NOMO-1 treated with dmso at 0.1 percent for 144 hours (cell line): ENCODE measurements around the gene DPM1.

Source experiments
- DNase-seq: peaks from one replicate; lab custom pipeline; 2025; ENCODE audit not compliant: unreplicated experiment; lab: John Stamatoyannopoulos, UW

Gene DPM1

DNA sequence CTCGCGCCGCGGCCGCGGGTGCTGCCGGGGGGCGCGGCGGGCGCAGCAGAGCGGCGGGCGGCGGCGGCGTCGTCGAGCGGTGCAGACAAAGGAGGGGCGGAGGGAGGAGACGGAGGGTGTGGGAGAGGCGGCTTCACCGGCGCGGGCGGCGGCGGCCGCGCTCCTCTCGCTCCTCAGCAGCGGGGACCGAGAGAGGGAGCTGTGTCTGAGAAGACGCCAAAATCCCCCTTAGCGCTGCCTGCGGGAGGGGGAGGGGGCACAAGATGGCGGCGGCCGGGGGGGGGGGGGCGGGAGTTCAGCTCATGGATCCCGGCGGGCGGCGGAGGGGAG, 27.4 kb downstream of the DPM1 start:
- DNase-seq: no peak

DNA sequence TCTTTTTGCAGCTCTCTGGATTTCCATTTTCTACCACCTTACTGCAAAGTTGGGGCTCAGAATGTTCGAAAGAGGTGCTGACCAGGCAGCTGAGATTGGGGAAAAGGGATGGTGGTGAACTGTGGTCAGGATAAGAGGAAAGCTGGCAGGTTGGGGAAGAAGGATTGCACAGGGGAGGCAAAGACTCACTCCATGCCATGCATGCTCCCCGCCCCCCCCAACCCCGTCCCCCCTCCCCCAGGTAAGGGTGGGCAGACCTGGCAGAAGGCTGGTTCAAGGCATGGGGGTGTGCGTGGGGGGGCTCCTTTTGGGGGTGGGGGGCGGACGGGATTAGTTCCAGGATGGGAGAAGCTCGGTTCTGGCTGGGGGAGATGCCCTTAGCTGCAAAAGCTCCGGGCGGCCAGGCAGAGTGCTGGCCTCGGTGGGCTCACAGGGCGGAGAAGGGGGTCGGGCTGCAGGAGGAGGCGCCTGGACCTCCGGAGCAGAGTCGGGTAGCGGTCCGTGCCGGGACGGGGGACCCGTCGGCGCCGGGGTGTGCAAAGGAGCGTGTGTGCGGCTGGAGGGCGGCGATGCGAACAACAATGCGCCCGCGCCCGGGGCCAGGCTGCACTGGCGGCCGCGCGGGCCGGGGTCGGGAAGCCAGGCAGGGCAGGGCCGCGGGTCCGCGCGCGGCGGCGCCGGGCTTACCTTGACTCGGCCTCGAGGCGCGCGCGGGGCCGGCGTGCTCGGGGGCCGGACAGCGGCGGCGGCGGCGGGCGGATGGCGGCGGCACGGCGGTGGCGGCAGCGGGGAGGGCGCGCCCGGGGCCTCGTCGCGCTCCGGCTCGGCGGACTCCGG, 28.0 kb downstream of the DPM1 start:
- DNase-seq: no peak

DNA sequence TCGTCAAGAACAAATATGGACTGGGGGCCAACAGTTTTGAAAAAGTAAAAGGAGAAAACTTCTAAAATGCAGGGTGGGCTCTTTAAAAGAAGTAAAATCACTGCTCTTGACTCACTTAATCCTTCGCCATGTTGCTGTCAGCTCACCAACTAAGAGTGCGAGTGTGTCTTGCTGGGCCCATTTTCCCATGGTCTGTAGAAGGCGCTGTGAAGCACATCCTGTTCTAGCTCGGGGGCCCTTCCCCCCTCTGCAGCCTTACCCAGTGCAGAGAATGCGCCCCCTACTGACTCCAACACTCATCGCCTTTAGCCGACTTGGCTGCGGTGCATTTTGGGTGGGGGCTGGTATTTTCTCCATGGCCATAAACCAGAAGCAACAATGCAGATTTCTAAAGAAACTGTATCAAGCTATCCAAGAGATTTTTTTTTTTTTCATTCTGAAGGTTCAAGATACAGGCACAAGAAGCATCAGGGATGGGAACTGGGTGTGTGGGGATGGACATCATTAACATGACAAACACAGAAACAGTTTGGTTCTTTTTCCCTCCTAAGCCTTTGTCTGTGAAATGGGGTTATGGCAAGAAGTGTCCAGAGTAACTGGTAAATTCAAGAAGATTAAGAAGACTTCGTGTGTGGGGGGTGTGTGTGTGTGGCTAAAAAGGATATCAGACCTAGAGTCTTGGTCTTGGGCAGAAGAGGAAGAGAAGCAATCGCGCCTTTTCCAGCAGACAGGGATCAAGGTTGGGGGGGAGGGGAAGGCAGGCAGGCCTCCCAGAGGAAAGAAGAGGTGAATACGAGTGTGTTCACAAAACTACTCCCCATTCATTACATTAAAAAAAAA, 28.8 kb downstream of the DPM1 start:
- peak; percentile 93 for DNase-seq

DNA sequence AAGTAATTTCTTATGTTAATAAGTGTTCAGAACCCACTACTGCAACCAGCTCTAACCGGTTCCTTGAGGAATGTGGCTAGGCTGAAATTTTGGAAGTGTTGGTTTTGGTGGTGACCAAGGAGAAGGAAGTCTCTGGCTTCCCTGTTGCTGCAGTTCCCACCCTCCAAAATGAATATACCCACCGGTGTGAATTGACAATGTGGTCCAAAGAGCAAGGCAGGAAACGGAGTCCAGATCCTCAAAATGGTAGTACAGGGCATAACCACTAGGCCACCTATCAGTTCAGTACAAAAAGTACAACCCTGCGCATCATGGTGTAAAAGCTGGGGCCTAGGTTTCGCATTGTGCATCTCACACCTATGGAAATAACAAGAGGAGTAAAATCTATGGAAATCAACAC, 29.9 kb downstream of the DPM1 start:
- DNase-seq: no peak

DNA sequence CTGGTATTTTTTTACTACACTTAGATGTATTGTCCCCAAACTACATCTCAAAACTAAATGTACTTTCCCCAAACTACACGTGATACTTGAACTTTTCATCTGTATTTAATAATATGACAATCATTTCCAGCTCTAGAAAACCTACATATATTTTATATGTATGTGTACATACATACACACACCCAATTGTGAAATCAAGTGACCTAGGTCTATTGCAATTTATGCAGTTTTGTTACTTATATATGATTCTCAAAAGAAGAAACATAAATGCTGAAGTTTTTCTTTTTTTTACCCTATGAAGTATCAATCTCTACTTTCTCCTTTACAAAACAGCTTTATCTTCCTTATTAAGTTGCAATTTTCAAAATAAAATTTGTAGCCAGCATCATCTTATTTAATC, 31.8 kb downstream of the DPM1 start:
- no peak for DNase-seq

DNA sequence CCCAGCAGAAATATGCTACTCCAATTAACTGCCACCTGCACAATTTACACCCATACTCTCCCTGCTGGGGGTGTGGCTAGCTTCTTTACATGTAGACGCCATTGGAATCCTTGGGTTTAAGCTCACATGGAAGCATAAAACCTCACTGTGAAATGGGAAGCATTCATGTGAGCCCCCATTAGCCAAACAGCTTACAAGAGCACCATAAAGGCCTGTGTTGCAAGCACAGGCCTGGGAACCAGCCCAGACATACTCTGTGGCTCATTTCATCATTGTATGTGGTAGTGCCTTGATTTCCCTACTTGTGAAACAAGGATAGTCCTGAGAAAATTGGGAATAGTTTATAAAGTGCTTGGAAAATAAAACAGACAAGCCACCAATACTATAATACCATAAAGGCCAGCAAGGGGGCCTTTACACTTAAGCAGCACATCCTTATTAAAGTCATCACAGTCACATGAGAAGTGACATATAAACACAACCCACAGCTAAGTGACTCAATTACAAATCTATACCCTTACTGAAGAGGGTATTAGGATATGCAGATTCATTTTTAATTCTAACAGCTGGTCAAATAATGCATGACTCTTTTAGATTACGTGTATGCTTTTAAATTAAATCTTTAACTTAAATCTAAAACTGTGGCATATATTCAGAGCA, 33.9 kb downstream of the DPM1 start:
- no peak for DNase-seq

DNA sequence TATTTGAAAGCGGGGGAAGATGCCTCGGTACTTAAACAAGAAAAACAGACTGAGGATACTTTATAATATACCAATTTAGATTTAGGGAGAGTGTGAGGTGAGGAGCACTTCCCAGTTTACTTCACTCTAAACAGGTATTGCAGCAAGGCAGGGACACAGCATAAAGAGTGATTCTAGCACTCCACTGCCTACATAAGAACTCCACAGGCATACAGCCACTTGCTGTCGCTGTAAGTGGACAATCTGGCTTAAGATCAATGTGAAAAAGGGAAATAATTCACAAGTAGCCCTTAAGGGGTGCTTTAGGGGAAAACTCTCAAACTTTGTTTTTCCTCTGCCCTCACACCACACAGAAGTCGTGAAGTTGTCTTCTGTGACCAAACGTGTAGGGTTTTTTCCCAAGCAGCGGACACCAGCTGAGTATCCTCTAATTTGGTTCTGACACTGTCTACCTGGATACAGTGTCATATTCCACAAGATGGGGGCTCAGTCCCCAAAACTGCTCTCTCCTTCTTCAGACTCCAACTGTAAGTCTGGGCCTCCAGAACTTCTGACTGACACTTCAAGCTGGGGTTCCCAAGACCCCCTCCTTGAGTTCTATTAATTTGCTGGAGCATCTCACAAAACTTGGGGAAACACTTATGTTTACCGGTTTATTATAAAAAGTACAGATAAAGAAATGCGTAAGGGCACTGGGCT, 36.4 kb downstream of the DPM1 start:
- no peak for DNase-seq

DNA sequence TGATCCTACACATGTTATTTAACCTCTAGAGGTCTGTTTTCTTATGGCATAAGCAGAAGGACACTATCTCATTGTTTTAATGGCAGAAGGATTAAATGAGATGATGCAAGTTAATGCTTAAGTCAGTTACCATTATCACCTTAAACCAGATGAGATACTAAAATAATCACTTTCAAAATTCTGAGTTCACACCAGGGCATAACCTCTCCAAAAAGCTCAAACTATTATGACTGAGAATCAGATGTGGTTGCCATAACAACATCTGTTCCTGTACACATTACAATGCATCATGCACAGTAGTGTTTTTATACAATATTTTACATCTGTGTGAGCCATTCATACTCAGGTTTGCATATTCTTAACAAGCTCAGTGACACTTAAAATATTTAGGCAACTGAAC, 37.3 kb downstream of the DPM1 start:
- DNase-seq: no peak

DNA sequence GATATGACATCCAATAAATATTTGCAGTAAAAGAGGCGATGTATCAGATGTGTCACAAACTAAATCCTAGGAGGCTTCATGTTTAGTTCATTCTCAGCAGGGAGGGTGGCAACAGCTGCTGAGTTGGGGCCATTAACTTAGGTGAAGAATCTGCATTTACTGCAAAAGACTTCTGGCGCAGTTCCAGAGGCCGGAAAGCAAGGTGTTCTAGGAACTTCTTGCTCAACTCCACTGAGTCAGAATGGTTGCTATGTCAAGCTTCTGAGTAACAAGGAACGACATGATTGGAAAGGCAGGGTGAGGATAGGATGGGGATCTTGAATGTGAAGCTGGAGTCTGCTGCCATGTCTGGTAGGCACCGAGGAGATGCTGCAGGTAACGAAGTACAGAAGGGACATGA, 38.8 kb downstream of the DPM1 start:
- no peak for DNase-seq

DNA sequence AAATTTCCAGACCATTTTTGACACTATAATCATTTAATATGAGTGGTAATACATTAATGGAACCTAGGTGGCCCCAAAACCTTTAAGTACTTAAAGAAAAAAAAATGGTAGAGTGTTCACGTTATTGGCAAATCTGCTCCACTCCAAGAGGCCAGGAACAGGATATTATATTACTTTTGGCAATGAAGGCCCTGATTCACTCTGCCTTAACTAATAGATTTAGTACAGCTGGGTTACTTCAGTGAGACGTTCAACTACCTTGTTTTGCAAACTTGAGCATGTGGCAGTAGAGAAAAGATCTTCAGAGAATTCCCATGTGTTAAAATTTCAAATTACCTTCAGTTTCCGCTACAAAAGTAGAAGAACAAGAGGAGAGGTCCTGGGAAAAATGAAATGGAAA, 39.9 kb downstream of the DPM1 start:
- no peak for DNase-seq

DNA sequence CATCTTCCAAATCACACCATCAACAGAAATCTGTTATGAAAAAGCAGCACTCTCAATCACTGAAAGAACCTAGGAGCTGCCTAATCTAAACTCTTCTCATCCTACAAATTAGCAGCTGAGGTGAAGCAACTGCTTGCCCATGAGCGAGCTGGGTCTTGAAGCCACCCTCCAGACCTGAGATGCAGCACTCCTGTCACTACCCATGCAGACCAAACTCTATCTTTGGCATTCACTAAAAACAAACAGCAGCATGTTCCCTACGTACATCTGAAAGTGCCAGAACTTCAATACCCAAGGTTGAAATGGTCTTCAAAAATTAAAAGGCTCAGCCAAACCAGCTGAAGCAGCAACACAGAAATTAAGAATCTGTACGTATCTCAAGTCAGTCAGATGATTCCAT, 41.4 kb downstream of the DPM1 start:
- DNase-seq: no peak

DNA sequence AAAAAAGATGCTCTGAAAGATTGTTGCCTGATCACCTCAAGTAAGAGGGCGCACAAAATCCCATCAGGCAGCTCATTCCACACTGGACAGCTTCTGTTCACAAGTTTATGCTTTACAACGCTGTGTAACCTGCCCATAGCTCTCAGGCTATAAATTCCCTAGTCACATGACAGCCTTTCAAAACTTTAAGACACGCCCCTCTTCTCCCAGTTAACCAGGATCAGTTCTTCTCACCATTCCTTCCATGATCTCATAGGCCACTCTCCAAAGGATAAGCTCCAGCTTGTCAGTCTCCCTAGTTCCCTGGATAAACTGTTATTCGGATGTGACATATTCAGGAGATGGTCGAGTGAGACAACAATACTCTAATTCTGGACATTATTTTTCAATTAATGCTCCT, 42.1 kb downstream of the DPM1 start:
- no peak for DNase-seq

DNA sequence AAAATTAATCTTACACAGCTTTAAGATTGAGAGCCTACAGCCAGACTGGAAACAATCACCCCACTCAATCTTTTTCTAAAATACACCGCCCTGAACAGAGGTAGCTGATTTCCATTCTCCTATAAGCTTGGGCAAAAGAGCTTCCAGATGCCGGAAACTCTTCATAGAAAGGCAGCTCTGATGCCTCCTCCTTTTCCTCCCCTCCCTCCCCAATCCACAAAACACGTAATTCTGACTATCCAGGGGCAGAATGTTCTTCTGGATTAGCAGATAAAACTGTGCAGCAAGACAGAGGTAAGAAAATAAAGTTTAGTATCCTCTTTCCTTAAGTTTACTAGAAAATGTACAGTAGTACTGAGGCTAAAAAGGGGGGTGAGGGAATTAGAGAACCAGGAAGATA, 42.9 kb downstream of the DPM1 start:
- no peak for DNase-seq

DNA sequence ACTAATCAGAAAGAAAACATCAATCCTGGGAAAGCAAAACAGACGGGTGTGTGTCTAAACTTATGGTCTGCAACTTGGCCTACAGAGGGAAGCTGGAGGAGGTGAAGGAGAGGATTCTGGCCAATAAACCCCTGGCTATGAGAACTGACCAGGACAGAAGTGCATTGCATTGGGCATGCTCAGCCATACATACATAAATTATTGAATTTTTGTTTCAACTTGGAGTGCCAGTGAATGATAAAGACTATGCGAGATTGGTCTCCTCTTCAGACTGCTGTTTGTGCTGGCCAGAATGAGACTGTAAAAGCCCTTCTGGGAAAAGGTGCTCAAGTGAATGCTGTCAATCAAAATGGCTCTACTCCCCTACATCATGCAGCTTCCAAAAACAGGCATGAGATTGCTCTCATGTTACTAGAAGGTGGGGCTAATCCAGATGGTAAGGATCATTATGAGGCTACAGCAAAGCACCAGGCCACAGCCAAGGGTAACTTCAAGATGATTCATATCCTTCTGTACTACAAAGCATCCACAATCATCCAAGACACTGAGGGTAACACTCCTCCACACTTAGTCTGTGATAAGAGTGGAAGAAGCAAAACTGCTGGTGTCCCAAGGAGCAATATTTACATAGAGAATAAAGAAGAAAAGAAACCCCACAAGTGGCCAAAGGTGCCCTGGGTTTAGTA, 44.5 kb downstream of the DPM1 start:
- DNase-seq: no peak

DNA sequence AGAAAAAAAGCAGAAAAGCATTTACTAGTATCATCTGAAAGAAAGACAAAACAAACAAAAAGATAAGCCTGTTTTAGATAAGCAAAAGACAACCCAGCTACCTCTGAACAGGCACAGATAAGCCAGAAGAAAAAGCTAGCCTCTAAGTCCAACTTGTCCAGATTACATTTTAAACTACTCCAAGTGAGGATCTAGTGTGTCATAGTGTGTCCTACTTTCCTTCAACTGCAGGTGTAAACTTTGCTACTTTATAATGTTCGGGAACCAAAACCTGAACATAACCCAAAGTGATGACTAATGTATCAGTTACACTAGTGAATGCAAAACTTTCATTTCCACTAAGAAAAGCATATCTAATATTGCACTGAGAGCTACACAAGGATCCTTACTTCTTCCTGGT, 46.6 kb downstream of the DPM1 start:
- DNase-seq: no peak

DNA sequence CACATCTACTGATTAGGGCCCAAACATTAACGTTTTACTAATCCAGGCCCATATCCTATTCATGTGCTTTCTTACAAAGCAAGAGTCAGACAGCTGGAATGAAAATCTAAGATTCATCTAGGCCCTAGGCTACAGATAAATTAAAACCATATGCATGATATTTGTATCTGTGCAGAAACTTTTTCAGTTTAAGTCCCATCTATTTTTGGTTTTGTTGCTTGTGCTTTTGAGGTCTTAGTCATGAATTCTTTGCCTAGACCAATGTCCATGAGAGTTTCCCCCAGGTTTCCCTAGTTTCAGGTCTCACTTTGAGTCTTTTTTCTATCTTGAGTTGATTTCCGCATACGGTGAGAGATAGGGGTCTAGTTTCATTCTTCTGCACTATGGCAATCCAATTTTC, 47.3 kb downstream of the DPM1 start:
- no peak for DNase-seq

DNA sequence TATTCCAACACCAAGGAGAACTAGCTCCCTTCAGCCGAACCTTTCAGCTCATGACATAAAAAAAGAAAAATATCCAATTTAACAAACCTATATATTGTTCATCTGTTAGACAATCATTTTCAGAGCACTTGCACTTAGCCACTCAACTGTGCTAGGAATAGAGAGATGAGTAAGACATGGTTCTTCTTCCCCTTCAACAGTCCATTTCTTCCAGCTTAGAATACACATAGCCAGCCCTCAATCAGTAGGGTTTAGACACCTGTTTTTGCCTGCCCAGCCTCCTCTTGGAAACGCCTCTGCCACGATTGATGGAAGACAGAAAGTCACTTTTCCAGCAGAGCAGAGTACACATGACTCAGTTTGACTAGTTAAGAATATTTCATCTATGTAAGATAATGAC, 48.9 kb downstream of the DPM1 start:
- DNase-seq: no peak

DNA sequence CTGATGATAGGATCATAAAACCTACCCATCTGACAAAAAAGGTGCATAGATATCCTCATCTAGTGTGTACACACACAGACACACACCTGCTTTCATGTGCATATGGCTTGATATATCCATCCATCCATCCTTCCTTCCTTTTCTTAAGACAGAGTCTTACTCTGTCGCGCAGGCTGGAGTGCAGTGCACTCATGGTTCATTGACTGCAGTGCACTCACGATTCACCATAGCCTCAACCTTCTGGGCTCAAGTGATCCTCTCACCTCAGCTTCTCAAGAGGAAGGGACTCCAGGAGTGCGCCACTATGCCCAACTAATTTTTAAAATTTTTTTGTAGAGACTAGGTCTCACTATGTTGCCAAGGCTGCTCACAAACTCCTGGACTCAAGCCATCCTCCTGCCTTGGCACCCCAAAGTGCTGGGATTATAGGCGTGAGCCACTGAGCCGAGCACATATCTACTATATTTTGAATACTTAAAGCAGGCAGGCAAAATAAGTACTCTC, 54.2 kb downstream of the DPM1 start:
- no peak for DNase-seq

DNA sequence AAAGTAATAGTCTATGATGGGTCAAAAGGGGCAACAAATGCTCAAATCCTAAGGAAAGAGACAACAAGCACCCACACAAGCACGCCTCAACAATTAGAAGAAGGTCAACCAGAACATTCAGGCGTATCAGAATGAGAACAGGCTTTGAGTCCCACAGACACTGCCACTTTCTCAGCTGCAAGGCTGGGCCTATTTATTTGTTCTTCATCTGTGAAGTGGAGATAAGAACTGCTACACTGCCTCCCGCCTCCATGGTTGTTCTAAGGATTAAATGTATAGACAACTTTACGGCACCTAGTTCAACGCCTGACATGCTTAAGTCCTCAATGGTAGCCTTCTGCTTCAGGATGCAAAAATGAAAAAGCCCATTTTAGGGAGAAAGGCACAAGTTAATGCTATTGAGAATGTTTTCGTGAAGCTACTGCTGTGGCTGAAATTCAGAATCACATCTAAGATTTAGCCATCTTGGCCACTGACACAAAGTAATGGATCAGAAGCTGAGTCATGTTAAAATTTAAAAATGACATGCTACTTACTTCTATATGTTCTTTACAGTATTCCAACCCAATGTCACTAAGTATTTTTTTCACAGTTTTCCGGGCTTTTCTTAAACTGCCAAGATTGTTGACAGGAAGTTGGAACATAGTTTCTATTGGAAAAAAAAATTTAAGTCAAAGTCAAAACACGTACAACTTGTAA, 54.8 kb downstream of the DPM1 start:
- DNase-seq: no peak

DNA sequence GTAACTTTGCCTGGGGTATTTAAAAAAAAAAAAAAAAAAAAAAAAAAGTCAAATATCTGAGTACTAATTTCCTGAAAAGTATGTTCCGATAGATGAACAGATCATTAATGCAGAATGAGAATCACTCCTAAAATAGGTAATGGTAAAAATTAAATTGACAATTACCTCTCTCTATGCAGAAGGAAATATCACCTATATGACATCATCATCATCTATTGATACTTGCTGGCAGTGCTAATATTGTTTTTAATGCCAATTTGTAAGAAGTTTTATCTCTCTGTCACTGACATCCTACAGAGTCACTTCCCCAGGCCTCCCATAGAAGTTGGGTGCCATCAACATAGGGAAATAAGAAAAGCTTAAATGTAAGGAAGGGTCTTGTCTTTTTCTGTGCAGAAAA, 57.0 kb downstream of the DPM1 start:
- DNase-seq: no peak
